ENCODE results near the gene PDSS2.
A peak's percentile ranks its signal among the peaks of the same experiment; 100 is the strongest.
"Not testable (repeated sequence)": the region's sequence is repeated elsewhere in the genome, so short reads cannot be mapped to it uniquely, and the experiment has no call there.

PDSS2 gene

DNA sequence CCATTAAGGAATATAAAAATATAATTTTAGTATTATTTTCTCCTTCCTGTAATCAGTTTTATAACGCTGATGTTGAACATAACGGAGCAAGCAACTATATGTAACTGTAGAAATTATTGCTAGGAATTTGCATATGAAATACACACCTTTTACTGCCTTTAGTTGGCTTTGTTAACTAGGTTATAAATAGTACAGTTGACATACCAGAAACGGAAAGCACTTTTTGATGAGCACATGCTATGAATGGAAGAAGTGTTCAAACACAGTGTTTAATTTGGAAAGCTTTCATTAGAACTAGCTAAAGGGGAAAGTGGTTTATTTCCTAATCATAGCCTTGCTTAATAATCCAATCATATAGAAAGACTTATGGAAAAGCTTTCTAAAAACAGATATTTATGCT is 318.8 kb downstream of the PDSS2 start:
- no peak for DNase-seq

DNA sequence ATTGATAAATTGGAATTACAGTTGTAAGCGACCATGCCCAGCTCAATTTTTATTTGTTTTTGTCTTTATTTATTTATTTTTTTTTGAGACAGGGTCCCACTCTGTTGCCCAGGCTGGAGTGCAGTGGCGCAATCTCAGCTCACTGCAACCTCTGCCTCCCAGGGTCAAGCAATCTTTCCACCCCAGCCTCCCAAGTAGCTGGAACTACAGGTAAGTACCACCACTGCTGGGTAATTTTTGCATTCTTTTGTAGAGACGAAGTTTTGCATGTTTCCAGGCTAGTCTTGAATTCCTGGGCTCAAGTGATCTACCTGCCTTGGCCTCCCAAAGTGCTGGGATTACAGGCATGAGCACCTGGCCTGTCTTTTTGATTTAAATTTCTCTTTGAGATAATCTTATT is 323.0 kb downstream of the PDSS2 start:
- not testable (repeated sequence) for DNase-seq

DNA sequence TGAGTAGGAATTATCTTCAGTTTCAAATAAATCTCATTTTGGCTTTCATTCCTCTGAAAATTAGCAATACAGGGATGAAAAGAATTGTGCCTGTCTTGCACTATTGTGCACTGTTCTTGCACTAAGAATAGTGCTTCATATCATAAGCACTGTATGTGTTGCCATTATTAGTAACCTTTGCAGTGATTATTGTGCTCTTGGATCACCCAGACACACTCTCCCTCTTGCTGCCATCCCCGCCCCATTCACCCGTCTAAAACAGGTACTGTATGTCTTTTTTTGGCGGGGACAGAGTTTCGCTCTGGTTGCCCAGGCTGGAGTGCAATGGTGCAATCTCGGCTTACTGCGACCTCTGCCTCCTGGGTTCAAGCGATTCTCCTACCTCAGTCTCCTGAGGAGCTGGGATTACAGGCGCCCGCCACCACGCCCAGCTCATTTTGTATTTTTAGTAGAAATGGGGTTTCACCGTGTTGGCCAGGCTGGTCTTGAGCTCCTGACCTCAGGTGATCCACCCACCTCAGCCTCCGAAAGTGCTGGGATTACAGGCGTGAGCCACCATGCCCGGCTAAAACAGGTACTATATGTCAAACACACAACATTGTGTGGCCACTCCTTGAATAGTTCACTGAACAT is 324.2 kb downstream of the PDSS2 start:
- not testable (repeated sequence) for DNase-seq

DNA sequence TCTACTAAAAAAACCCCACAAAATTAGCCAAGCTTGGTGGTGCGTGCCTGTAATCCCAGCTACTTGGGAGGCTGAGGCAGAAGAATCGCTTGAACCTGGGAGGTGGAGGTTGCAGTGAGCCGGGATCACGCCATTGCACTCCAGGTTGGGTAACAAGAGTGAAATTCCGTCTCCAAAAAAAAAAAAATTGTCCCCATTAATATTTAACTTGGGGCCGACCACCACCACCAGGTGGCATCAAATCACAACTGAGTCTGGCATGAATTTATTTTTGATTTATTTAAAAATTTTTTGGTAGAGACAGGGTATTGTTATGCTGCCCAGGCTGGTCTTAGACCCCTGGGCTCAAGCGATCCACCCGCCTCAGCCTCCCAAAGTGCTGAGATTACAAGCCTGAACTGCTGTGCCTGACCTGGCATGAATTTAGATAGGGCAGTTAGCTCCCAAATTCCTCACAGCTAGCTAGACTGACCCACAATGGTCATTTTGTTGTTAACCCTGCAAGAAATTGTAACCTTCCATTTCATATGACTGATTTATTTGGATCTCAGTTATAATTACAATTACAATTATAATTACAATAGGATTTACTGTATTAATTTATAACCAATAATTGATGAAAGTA is 326.9 kb downstream of the PDSS2 start:
- DNase-seq = peak; percentile 52

DNA sequence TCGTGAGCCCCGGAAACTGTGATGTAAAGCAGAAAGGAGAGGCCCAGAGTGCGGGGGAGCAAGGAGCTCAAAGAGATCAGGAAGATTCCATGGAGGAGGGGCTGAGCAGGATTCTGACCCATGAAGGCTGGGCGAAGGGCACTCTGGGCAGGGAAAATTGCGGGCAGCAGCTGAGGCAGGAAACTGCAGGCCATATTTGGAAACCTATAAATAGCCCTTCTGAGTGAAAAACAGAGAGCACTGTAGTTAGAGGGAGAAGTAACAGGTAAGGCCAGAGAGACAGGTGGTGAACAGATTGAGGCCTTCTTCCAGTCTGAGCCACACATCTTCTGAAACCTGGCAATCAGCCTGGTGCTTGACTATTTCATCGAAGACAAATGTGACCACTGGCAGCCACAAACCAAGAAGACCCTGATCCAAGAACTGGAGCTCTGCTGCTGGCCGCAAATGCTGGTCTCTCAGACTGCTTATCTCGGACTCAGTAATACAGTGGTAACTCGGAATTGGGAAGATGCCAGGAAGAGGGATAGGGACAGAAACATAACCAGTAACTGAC is 329.9 kb downstream of the PDSS2 start:
- DNase-seq = no peak

DNA sequence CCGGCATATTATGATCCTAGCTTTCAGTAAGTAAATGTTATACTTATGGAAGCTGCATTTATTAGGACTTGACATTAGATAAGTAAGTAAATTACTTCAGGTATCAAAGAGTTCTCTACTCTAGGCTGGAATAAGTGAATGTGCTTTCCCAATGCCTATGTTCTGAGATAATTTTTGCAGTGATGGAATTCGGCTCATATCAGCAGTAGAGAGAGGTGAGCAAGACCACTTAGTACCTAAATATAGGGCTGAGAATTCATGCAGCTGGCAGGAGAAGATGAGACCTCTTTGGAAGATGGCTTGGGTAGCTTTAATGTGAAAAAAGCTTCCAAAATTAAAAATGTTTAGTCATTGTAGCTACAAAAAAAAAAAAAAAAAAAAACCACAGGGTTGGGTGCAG is 330.8 kb downstream of the PDSS2 start:
- no peak for DNase-seq

DNA sequence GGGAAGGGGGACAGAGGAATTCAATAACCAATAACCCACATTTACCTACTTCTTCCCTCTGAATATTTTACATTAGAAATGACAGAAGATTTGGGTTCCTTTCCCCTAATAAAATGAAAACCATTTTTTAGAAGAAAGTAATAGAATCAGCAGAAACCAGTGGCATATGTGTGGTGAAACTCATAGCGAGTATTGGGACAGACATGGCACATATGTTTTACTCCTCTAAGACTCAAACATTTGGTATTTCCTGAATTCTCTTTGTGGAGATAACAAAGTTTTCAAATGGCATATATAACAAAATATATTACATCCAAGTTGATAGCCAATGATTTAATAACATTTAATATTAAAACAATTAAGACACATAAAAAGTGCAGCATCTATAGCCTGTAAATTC is 331.2 kb downstream of the PDSS2 start:
- no peak for DNase-seq

DNA sequence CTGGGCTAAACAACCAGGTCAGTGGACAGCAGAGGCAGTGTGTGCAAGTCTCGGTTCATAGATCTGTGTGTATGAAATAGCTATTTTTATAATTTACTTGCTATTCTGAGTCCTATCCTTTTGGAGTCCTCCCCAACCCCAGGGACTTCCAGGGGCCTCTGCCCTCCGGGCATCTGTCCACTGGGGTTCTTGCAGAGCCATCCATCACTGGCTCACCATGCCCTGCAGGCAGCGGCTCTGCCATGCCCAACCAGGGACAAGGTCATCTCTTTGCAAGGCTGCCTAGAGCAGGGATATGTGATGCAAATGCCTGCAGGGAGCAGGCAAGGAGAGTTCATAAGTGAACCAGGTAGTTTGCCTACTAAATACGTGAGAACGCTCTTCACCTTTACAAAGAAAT is 333.6 kb downstream of the PDSS2 start:
- no peak for DNase-seq

DNA sequence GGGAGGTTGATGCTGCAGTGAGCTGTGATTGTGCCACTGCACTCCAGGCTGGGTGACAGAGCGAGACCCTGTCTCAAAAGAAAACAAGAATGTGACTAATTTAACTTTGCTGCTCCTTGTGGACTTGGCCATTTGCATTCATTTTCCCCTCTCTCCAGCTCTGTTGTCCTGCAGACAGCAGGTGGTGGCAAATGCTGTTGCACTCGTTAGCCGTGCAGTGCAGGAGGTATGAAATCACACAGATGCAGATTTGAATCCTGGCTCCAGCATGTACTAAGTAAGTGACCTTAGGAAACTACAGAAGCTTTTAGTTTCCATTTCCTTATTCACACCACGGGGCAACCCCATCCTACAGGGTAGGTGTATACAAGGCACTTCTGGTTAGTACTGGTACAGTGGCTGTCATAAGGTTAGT is 334.4 kb downstream of the PDSS2 start:
- no peak for DNase-seq

DNA sequence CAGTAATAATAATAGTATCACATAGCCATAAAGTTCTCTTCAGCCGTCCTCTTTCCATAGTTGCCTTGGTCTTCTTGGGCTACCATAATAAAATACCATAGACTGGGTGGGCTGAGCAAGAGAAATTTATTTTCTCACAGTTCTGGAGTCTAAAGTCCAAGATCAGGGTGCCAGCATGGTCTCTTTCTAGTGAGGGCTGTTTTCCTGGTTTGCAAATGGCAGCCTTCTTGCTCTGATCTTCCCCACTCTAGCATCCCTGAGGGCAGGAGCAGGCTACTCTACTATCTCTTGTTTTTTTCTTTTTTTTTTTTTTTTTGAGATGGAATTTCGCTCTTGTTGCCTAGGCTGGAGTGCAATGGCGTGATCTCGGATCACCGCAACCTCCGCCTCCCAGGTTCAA is 335.9 kb downstream of the PDSS2 start:
- no peak for DNase-seq

DNA sequence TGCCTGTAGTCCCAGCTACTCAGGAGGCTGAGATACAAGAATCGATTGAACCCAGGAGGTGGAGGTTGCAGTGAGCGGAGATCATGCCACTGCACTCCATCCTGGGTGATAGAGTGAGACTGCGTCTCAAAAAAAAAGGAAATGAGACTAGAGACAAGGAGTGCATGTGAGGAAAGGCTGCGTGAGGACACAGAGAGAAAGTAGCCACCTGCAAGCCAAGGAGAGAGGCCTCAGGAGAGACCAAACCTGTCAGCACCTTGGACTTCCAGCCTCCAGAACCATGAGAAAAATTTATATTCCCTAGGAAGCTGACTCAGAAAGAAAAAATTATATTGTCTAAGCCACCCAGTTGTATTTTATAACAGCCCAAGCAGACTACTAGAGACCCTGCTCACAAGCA is 336.6 kb downstream of the PDSS2 start:
- DNase-seq = no peak

DNA sequence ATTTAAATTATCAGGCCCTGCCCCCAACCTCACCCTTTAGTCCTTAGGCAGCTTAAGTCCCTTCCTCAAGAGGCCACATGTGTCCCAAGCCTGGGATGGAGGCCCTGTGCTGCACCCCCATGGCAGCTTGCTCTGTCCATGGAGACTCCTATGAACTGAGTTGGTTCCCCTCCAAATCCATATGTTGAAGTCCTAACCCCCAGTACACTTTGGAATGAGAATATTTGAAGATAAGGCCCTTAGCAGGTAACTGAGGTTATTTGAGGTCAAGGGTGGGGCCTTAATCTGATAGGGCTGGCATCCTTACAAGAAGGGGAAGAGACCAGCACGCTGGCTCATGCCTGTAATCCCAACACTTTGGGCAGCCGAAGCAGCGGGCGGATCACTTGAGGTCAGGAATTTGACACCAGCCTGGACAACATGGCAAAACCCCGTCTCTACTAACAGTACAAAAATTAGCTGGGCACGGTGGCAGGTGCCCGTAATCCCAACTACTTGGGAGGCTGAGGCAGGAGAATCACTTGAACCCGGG is 337.3 kb downstream of the PDSS2 start:
- DNase-seq = no peak

DNA sequence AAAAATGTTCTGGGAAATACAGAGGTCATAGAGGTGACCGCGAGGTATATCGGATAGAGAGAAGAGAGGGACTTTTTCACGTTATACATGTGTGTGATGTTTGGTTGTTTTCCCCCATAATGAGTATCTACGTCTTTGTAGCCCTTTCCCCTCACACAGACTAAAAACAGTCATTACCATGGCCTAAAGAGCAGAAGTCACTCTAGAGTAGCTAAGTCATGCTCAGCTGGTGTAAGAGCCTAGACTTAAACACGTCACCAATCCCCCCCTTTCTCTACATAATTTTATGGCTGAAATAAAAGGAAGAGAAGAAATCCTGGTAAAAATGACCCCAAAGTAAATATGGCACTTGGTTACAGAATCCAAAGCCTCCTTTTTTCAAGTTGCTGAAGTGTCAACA is 338.1 kb downstream of the PDSS2 start:
- DNase-seq = no peak

DNA sequence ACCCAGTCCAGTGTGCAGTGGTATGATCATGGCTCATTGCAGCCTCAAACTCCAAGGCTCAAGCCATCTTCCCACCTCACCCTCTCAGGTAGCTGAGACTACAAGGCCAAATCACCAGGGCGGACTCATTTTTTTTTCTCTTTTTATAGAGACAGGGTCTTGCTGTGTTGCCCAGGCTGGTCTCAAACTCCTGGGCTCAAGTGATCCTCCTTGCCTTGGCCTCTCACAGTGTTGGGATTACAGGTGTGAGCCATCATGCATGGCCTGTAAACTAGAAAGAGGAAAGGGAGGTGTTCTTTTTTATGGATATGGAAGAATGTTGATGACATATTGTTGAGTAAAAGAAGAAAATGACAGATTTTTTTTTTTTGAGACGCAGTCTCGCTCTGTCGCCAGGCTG is 339.0 kb downstream of the PDSS2 start:
- DNase-seq = no peak

DNA sequence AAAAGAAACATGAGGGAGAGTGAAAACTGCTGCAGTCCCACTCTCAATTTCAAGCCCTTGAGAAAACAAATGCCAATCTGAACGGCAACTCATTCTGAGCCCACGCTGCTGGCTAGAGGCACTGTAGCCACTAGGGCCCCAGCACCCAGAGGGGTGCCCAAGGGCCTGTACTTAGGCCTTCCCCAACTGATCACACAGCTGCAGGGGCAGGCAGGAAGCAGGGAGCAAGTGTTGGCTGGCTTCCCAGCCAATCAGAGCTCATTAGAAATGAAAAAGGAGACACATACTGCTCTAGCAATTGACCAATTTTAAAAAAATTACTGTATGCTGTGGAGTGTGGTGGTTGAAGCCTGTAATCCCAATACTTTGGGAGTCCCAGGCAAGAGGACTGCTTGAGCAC is 340.4 kb downstream of the PDSS2 start:
- no peak for DNase-seq

DNA sequence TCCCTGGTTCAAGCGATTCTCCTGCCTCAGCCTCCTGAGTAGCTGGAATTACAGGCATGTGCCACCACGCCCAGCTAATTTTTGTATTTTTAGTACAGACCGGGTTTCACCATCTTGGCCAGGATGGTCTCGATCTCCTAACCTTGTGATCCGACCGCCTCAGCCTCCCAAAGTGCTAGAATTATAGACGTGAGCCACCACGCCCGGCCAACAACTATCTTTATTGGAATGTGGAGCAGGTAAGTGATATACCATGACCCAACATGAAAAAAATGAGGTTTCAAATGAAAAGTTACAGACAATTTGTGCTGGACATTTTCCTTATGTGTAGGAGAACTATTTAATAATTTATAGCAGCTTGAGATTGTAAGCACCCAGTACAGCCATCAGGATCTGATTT is 340.8 kb downstream of the PDSS2 start:
- DNase-seq = not testable (repeated sequence)

DNA sequence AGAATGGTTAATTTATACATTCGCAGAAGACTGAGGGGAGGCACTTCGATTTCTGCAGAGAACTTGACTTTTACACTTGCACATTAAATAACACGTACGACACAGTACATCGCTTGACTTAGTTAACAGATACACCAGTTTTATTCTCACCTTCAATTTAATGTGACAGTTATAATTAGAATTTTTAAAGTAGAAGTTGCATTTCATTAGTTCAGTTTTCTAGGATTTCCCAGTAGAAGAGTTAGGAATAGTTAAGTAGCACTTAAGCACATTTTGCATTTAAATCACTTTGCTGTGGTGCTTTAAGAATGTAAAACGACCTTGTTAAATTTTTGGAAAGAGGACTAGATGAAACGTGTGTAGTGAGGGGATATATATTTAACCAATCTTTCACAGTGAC is 342.4 kb downstream of the PDSS2 start:
- DNase-seq = no peak

DNA sequence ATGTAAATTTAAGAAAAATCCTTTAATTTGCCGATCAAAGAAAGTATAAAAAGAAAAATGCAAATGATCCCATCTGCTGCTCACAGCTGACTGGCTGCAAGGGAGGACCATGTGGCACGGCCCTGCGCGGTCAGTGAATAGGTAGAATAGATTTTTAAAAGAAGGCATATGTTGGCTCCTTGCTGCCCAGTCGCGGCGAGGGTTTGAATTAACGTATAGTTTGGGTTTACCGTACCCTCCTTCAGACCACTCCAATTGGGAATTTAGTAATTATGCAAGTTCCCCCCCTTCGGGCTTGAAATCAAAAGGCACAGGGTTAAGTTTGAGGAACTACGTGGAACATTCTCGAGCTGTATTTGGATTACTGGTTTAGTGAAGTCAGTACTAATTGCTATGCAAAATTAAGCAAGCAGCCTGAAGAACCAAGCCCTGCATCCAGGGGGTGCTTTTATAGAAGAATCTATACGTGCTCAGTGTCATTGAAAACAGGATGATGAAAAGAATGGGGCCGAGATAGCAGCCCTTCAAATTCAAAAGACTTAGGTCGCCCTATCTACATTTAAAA is 343.0 kb downstream of the PDSS2 start:
- DNase-seq = peak; percentile 75

DNA sequence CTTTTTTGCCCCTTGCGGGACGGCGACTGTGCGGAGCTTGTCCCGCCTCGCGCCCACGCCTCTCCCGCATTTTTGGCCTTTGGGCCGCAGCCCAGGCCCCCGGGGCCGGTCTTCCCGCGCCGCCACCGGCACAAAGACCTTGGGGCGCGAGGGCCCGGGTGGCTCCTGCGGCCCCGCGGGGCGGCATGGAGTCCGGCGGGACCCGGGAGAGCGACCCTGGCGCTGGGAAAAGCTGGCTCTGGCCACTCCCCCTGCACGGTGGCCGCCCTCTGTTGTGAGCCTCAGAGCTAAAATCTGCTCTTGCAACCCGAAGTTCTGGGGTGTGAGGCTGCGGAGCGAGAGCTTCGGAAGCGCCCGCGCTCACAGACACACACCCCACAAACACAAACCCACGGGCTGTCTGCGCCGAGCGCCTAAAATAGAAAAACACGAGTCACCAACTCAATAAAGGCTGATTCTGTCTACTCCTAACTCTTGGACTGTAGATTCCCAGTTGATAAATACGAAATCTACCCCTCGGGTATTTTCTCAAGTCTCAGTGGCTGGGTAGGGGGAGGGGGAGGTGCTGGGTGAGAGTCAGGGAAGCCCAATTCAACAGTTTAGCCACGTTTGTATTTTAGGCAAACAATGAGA is 343.6 kb downstream of the PDSS2 start:
- DNase-seq = peak; percentile 82

DNA sequence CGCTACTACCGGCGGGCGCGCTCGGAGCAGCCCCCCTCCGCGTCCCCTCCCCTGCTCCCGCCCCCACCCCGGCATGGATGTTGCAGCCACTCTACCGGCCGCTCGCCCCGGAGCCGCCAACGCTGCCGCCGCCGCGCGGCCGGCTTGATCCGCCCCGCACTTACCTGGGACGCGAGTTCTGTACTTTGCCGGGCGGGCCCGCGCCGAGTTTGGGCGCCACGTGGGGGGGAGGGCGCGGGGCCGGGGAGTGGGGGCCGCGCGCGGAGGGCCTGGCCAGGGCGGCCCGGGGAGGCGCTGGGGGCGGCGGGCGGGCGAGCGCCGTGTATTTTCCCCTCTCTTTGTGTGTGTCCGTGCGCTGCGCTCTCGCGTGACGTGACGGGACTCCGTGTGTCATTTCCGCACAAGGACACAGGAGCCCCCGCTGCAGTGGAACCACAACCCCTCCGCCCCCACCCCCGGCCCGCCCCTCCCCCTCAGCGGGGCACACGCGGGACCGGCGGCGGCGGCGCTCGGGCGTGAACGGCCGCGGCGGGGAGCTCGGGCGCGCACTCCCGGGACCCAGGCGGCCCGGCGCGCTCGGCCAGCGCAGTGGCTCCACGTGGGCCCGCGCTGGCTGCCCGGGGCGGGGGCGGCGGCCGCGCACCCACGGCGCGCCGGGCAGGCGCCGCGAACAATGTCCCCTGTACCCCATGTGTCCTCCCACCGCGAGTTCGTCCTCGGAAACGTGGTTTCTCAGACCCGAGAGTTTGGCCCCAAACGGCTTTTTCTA is 344.3 kb downstream of the PDSS2 start, which contains the start of gene BEND3:
TSS of gene BEND3 (minus strand) at position 590 of the 769 bp plus-strand sequence. CDS start 16,230 bp downstream, outside the sequence.
- no peak for DNase-seq

DNA sequence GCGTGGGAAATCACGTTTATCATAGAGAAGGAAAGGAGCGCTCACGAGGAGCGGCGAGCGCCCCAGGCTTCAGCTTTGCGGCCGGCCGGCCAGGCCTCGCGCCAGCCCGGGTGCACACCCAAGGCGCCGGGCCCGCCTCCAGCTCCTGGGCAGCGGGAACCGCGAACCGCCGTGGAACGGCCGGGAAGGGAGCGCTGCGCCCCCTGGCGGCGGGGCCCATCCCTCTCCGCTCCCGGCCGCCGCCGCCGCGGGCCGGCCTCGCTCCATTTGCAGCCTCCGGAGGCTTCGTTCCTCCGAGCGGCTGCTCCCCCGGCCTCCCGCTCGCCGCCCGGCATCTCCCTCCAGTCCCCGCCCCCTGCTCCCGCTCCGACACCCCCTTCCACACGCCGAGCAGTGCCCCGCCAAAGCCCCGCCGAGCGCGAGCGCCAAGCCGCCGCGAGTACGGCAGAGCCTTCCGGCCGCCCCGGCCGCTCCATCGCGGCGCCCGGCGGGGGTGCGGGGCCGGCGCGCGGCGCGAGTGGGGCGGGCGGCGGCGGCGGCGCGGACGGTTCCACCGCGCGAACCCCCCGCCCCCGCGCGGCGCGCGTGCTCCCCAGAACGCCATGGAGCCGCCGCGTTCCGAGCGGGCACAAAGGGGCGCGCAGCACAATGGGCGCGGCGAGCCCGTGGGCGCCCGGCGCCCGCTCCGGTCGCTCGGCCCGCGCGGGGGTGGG is 345.0 kb downstream of the PDSS2 start:
- peak; percentile 69 for DNase-seq

DNA sequence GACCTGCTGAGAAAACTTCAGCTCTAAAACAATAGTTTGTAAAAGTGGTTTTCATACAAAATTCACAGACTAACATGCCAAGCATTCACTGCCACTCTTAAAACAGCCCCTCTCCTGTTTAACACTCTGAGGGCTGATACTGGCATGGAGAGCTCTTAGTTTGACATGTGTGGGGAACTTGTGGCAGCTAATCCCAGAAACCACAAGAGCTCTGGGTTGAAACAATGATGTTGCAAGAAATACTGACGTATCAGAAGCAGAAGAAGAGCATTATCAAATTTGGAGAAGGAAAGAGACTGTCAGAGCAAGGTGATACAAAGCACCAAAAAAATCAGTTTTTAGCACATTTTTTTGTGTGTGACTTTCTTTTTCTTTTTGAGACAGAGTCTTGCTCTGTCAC is 349.2 kb downstream of the PDSS2 start:
- DNase-seq = no peak

Measured in DMS79 treated with DMSO at 0.1 percent for 48 hours (cell line).